Glutamatergic neuron (in vitro differentiated cells): ENCODE data around the gene LONRF2. TPM values are rescaled to one million over a fixed set of nuclear protein-coding genes. Genes with fewer than 3 reads are reported as not detected.

Experiments used
- DNase-seq: peaks from one replicate; pipeline ENCODE4 v3.0.0; 2022
- H3K27ac Mint-ChIP-seq: one replicate; pipeline ENCODE4 v1.8.0; 2020; ENCODE audit warnings: mild to moderate bottlenecking, mixed read lengths, inconsistent platforms; ENCODE audit not compliant: unreplicated experiment
- H3K27me3 Mint-ChIP-seq: one replicate; pipeline ENCODE4 v1.8.0; 2020; ENCODE audit warnings: mild to moderate bottlenecking, moderate library complexity, mixed read lengths, inconsistent platforms; ENCODE audit not compliant: unreplicated experiment
- H3K36me3 Mint-ChIP-seq: one replicate; pipeline ENCODE4 v1.8.0; 2020; ENCODE audit warnings: mild to moderate bottlenecking, mixed read lengths, inconsistent platforms; ENCODE audit not compliant: unreplicated experiment
- H3K4me1 Mint-ChIP-seq: one replicate; pipeline ENCODE4 v1.8.0; 2020; ENCODE audit warnings: mild to moderate bottlenecking, low read depth, mixed read lengths, inconsistent platforms; ENCODE audit not compliant: unreplicated experiment
- H3K4me3 Mint-ChIP-seq: one replicate; pipeline ENCODE4 v1.8.0; 2020; ENCODE audit warnings: mild to moderate bottlenecking, mixed read lengths, inconsistent platforms; ENCODE audit not compliant: unreplicated experiment
- H3K9me3 Mint-ChIP-seq: one replicate; pipeline ENCODE4 v1.8.0; 2020; ENCODE audit warnings: mild to moderate bottlenecking, moderate library complexity, mixed read lengths, inconsistent platforms; ENCODE audit not compliant: unreplicated experiment
- CTCF ChIP-seq: fragments of 200-600 bp; sonication (generic); IDR thresholded peaks from one replicate; pipeline ENCODE4 v1.5.0; 2021; ENCODE audit not compliant: partially characterized antibody, unreplicated experiment
- total RNA-seq: library from RNA; stranded (reverse); fragmentation: NEBNext Ultra II Directional; extraction: Animal tissue kit (Norgen Biotek cat#: 25700); gene quantifications from one replicate; pipeline ENCODE4 v1.2.1, GENCODE V29; 2021; ENCODE audit not compliant: unreplicated experiment

LONRF2 gene
- total RNA-seq, 1 donor from 2014 or later = 1.3 TPM

- H3K27me3 Mint-ChIP-seq = peaks cover 2% of the 10 kb centered on the region
- peaks cover 1% of the 10 kb centered on the region for H3K9me3 Mint-ChIP-seq
- H3K36me3 Mint-ChIP-seq = no peaks in the 10 kb centered on the region
- no peak overlapping the region for H3K4me3 Mint-ChIP-seq
- no peak for TF ChIP-seq CTCF
- H3K27ac Mint-ChIP-seq = no peak overlapping the region
- H3K4me1 Mint-ChIP-seq = peaks cover 2% of the 10 kb centered on the region
- no peak for DNase-seq
Measured at GRCh38 chr2:100256416-100256815, 65.9 kb downstream of the LONRF2 start.

GRCh38 chr2:100254646-100255210 lies 67.6 kb downstream of the LONRF2 start:
- TF ChIP-seq CTCF = no peak
- Mint-ChIP-seq H3K9me3 (peaks cover 1% of the 10 kb centered on the region), H3K27me3 (peaks cover 2% of the 10 kb centered on the region), H3K27ac (no peak overlapping the region), H3K4me3 (no peak overlapping the region), H3K4me1 (peaks cover 4% of the 10 kb centered on the region), H3K36me3 (no peaks in the 10 kb centered on the region)
- no peak for DNase-seq

GRCh38 chr2:100253786-100254185 lies 68.5 kb downstream of the LONRF2 start:
- DNase-seq = no peak
- H3K4me1 Mint-ChIP-seq = peaks cover 7% of the 10 kb centered on the region
- peaks cover 2% of the 10 kb centered on the region for H3K27me3 Mint-ChIP-seq
- H3K36me3 Mint-ChIP-seq = no peaks in the 10 kb centered on the region
- TF ChIP-seq CTCF = no peak
- H3K9me3 Mint-ChIP-seq = peaks cover 1% of the 10 kb centered on the region
- H3K27ac Mint-ChIP-seq = no peak overlapping the region
- H3K4me3 Mint-ChIP-seq = no peak overlapping the region

GRCh38 chr2:100252811-100253698 lies 69.2 kb downstream of the LONRF2 start:
- peaks cover 7% of the 10 kb centered on the region for H3K4me1 Mint-ChIP-seq
- H3K36me3 Mint-ChIP-seq = no peaks in the 10 kb centered on the region
- H3K27me3 Mint-ChIP-seq = peaks cover 2% of the 10 kb centered on the region
- no peak for DNase-seq
- peaks cover 4% of the 10 kb centered on the region for H3K9me3 Mint-ChIP-seq
- no peak for TF ChIP-seq CTCF
- H3K4me3 Mint-ChIP-seq = no peak overlapping the region
- no peak overlapping the region for H3K27ac Mint-ChIP-seq

- Mint-ChIP-seq H3K4me3 (no peak overlapping the region), H3K36me3 (no peaks in the 10 kb centered on the region), H3K27me3 (peaks cover 5% of the 10 kb centered on the region), H3K9me3 (peaks cover 4% of the 10 kb centered on the region), H3K4me1 (peaks cover 15% of the 10 kb centered on the region), H3K27ac (no peak overlapping the region)
- no peak for TF ChIP-seq CTCF
- no peak for DNase-seq
Measured at GRCh38 chr2:100250645-100251044, 71.7 kb downstream of the LONRF2 start.
